ENCODE data around the gene PLET1.

GRCh38 chr11:112226831-112227401 is 33.7 kb downstream of the PLET1 start:
- no peak for TF ChIP-seq CTCF (IDR thresholded peaks at IDR 0.05)
- no peak for TF ChIP-seq EZH2 (IDR thresholded peaks at IDR 0.05; ENCODE audit: borderline replicate concordance, insufficient read depth, low read depth, low read length, poor library complexity, severe bottlenecking)

Measured in B cell (primary cell).